ENCODE measurements around the gene VEGFA. TPM values are rescaled to one million over a fixed set of nuclear protein-coding genes. Genes with fewer than 3 reads are reported as not detected.

The VEGFA gene
- total RNA-seq, 1 experiment from 2014 or later = 146 TPM

DNA sequence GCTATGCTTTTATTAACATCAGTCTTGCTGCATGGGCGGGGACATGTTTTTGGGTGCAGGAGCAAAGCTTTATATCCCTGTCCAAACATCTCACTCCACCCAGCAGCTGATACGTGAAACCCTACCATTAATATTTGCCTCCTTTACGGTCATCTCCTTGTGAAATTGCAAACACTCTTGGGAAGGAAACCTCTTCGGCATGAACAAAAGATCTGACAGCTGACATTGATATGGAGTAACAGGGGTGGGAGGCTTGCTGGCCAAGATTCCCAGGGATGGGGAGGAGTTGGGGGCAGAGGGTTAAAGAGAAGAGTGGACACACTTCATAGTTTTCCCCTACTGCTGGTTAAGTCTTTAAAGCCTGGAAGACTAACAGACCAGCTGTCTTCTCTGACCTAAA is 22.2 kb upstream of the VEGFA start:
- Histone ChIP-seq H3K4me3 (ENCODE audit: low read length) (no peak overlapping the region), H3K79me2 (ENCODE audit: low read length) (no peaks in the 10 kb centered on the region), H3K9ac (ENCODE audit: low read length) (no peak overlapping the region), H4K20me1 (ENCODE audit: insufficient read depth, low read depth, low read length) (no peaks in the 10 kb centered on the region), H3K4me2 (ENCODE audit: low read depth, low read length, poor library complexity, severe bottlenecking) (no peak overlapping the region), H3K9me3 (ENCODE audit: low read length) (no peaks in the 10 kb centered on the region), H3K27ac (ENCODE audit: low read length) (no peak overlapping the region), H2AFZ (ENCODE audit: low read length) (no peak overlapping the region), H3K36me3 (ENCODE audit: insufficient read depth, low read length) (no peaks in the 10 kb centered on the region), H3K4me1 (ENCODE audit: low read length) (no peaks in the 10 kb centered on the region), H3K27me3 (ENCODE audit: low read length) (no peaks in the 10 kb centered on the region), H3K9me2 (replicated peaks; ENCODE audit: insufficient read depth, low read length) (no peaks in the 10 kb centered on the region)
- no peak for DNase-seq

- no peak overlapping the region for H3K27ac ChIP-seq (ENCODE audit: low read length)
- no peak overlapping the region for H3K4me3 ChIP-seq (ENCODE audit: low read length)
- no peak overlapping the region for H2AFZ ChIP-seq (ENCODE audit: low read length)
- DNase-seq = no peak
- no peaks in the 10 kb centered on the region for H3K9me3 ChIP-seq (ENCODE audit: low read length)
- no peaks in the 10 kb centered on the region for H3K27me3 ChIP-seq (ENCODE audit: low read length)
- H3K79me2 ChIP-seq (ENCODE audit: low read length) = no peaks in the 10 kb centered on the region
- H3K9ac ChIP-seq (ENCODE audit: low read length) = no peak overlapping the region
- no peaks in the 10 kb centered on the region for H3K36me3 ChIP-seq (ENCODE audit: insufficient read depth, low read length)
- H3K9me2 ChIP-seq (replicated peaks; ENCODE audit: insufficient read depth, low read length) = no peaks in the 10 kb centered on the region
- no peaks in the 10 kb centered on the region for H3K4me1 ChIP-seq (ENCODE audit: low read length)
- no peaks in the 10 kb centered on the region for H4K20me1 ChIP-seq (ENCODE audit: insufficient read depth, low read depth, low read length)
- H3K4me2 ChIP-seq (ENCODE audit: low read depth, low read length, poor library complexity, severe bottlenecking) = no peak overlapping the region
Measured at GRCh38 chr6:43748765-43749164, 21.2 kb upstream of the VEGFA start.

DNA sequence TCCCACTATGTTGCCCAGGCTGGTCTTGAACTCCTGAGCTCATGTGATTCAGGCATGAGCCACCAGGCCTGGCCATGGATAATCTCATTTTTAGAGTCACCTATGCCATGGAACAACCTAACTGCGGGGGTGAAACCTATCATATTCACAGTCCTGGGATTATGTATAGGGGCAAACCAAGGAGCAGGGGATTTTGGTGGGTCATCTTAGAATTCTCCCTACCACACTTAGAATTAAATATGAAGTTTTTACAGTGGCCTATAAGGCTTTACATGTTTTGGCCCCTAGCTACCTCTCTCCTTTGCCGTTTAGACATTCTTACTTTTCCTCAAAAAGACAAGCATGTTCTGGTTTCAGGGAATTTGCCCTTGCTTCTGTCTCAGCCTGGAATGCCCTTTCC is 20.6 kb upstream of the VEGFA start:
- H3K9me3 ChIP-seq (ENCODE audit: low read length) = no peaks in the 10 kb centered on the region
- no peaks in the 10 kb centered on the region for H3K79me2 ChIP-seq (ENCODE audit: low read length)
- no peaks in the 10 kb centered on the region for H3K9me2 ChIP-seq (replicated peaks; ENCODE audit: insufficient read depth, low read length)
- no peak overlapping the region for H2AFZ ChIP-seq (ENCODE audit: low read length)
- no peaks in the 10 kb centered on the region for H4K20me1 ChIP-seq (ENCODE audit: insufficient read depth, low read depth, low read length)
- DNase-seq = no peak
- no peaks in the 10 kb centered on the region for H3K4me1 ChIP-seq (ENCODE audit: low read length)
- no peaks in the 10 kb centered on the region for H3K27me3 ChIP-seq (ENCODE audit: low read length)
- no peak overlapping the region for H3K4me3 ChIP-seq (ENCODE audit: low read length)
- no peaks in the 10 kb centered on the region for H3K36me3 ChIP-seq (ENCODE audit: insufficient read depth, low read length)
- no peak overlapping the region for H3K4me2 ChIP-seq (ENCODE audit: low read depth, low read length, poor library complexity, severe bottlenecking)
- no peak overlapping the region for H3K27ac ChIP-seq (ENCODE audit: low read length)
- no peak overlapping the region for H3K9ac ChIP-seq (ENCODE audit: low read length)

GRCh38 chr6:43750622-43751021 is 19.4 kb upstream of the VEGFA start:
- no peak for DNase-seq
- H3K27ac ChIP-seq (ENCODE audit: low read length) = no peak overlapping the region

GRCh38 chr6:43753570-43754183 is 16.3 kb upstream of the VEGFA start:
- Histone ChIP-seq H3K4me1 (ENCODE audit: low read length) (no peaks in the 10 kb centered on the region), H2AFZ (ENCODE audit: low read length) (no peak overlapping the region), H4K20me1 (ENCODE audit: insufficient read depth, low read depth, low read length) (no peaks in the 10 kb centered on the region), H3K27ac (ENCODE audit: low read length) (no peak overlapping the region), H3K9me3 (ENCODE audit: low read length) (no peaks in the 10 kb centered on the region), H3K36me3 (ENCODE audit: insufficient read depth, low read length) (no peaks in the 10 kb centered on the region), H3K4me3 (ENCODE audit: low read length) (no peak overlapping the region), H3K9me2 (replicated peaks; ENCODE audit: insufficient read depth, low read length) (no peaks in the 10 kb centered on the region), H3K4me2 (ENCODE audit: low read depth, low read length, poor library complexity, severe bottlenecking) (no peak overlapping the region), H3K79me2 (ENCODE audit: low read length) (no peaks in the 10 kb centered on the region), H3K9ac (ENCODE audit: low read length) (no peak overlapping the region), H3K27me3 (ENCODE audit: low read length) (no peaks in the 10 kb centered on the region)
- DNase-seq = no peak

More at GRCh38 chr6:43750622-43751021, 19.4 kb upstream of the VEGFA start:
- Histone ChIP-seq H3K4me3 (ENCODE audit: low read length) (no peak overlapping the region), H4K20me1 (ENCODE audit: insufficient read depth, low read depth, low read length) (no peaks in the 10 kb centered on the region), H3K4me2 (ENCODE audit: low read depth, low read length, poor library complexity, severe bottlenecking) (no peak overlapping the region), H3K9me3 (ENCODE audit: low read length) (no peaks in the 10 kb centered on the region), H3K4me1 (ENCODE audit: low read length) (no peaks in the 10 kb centered on the region), H3K27me3 (ENCODE audit: low read length) (no peaks in the 10 kb centered on the region), H3K9ac (ENCODE audit: low read length) (no peak overlapping the region), H3K36me3 (ENCODE audit: insufficient read depth, low read length) (no peaks in the 10 kb centered on the region), H3K9me2 (replicated peaks; ENCODE audit: insufficient read depth, low read length) (no peaks in the 10 kb centered on the region), H3K79me2 (ENCODE audit: low read length) (no peaks in the 10 kb centered on the region), H2AFZ (ENCODE audit: low read length) (no peak overlapping the region)

DNA sequence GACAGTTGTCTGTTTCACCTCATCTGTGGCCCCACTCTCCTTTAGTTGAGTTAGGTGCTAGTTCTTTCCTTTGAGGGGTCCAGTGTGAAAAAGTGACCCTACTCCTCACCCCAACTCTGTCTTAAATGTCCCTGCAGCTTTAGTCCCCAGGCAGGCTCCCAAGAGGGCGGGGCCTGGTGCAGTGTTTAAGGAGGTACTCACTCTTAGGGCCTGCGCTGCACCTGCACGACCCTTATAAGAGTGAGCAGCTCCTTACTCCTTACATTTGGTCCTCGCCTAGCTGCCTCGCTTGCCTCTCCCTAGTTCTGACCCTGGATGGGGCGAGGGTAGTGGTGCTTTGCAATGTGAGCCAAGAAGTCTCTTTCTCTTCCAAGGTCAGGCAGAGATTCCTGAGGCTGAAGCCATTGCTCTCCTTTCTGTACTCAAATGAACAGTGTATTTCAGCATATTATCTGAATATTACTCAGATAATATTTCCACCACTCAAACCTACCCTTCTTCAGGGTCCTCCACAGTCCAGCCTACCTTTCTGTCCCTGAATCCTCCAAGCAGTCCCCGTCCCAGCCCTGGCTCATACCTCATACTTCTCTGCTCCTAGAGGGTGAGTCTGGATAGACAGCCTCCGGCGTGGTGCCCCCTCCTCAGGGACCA is 11.9 kb upstream of the VEGFA start:
- Histone ChIP-seq H3K9ac (ENCODE audit: low read length) (no peak overlapping the region), H4K20me1 (ENCODE audit: insufficient read depth, low read depth, low read length) (no peaks in the 10 kb centered on the region), H3K27me3 (ENCODE audit: low read length) (no peaks in the 10 kb centered on the region), H3K27ac (ENCODE audit: low read length) (no peak overlapping the region), H3K9me2 (replicated peaks; ENCODE audit: insufficient read depth, low read length) (no peaks in the 10 kb centered on the region), H3K36me3 (ENCODE audit: insufficient read depth, low read length) (no peaks in the 10 kb centered on the region), H3K9me3 (ENCODE audit: low read length) (no peaks in the 10 kb centered on the region), H3K4me3 (ENCODE audit: low read length) (no peak overlapping the region), H3K4me2 (ENCODE audit: low read depth, low read length, poor library complexity, severe bottlenecking) (no peak overlapping the region), H2AFZ (ENCODE audit: low read length) (no peak overlapping the region), H3K4me1 (ENCODE audit: low read length) (no peaks in the 10 kb centered on the region), H3K79me2 (ENCODE audit: low read length) (no peaks in the 10 kb centered on the region)
- no peak for DNase-seq

DNA sequence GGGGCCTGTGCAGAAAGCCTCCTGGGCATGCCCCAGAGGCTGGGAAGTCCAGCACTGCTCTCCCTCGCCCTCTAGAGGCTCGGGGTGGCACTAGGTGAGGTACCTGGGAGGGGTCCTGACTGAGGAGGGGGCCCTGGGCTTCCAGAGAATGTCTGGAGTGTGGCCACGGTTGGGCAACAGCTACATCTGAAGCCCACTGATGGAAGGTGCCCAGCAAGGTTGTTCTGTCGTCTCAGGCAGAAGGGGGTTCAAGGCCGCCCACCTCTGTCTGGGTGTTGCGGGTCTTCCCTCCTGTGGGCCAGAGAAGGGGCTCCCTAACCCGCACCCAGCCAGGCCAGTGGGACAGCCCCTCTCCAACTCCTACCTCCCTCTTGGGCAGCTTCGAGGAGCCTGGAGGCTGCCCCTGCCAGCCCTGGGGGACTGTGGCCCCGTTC is 11.4 kb upstream of the VEGFA start:
- no peaks in the 10 kb centered on the region for H3K36me3 ChIP-seq (ENCODE audit: insufficient read depth, low read length)
- H4K20me1 ChIP-seq (ENCODE audit: insufficient read depth, low read depth, low read length) = no peaks in the 10 kb centered on the region
- H3K9ac ChIP-seq (ENCODE audit: low read length) = no peak overlapping the region
- H3K4me3 ChIP-seq (ENCODE audit: low read length) = no peak overlapping the region
- no peaks in the 10 kb centered on the region for H3K9me3 ChIP-seq (ENCODE audit: low read length)
- H3K9me2 ChIP-seq (replicated peaks; ENCODE audit: insufficient read depth, low read length) = no peaks in the 10 kb centered on the region
- H3K27ac ChIP-seq (ENCODE audit: low read length) = no peak overlapping the region
- DNase-seq = peak; percentile 57
- H3K79me2 ChIP-seq (ENCODE audit: low read length) = no peaks in the 10 kb centered on the region
- no peak overlapping the region for H3K4me2 ChIP-seq (ENCODE audit: low read depth, low read length, poor library complexity, severe bottlenecking)
- no peaks in the 10 kb centered on the region for H3K4me1 ChIP-seq (ENCODE audit: low read length)
- no peak overlapping the region for H2AFZ ChIP-seq (ENCODE audit: low read length)
- H3K27me3 ChIP-seq (ENCODE audit: low read length) = no peaks in the 10 kb centered on the region

DNA sequence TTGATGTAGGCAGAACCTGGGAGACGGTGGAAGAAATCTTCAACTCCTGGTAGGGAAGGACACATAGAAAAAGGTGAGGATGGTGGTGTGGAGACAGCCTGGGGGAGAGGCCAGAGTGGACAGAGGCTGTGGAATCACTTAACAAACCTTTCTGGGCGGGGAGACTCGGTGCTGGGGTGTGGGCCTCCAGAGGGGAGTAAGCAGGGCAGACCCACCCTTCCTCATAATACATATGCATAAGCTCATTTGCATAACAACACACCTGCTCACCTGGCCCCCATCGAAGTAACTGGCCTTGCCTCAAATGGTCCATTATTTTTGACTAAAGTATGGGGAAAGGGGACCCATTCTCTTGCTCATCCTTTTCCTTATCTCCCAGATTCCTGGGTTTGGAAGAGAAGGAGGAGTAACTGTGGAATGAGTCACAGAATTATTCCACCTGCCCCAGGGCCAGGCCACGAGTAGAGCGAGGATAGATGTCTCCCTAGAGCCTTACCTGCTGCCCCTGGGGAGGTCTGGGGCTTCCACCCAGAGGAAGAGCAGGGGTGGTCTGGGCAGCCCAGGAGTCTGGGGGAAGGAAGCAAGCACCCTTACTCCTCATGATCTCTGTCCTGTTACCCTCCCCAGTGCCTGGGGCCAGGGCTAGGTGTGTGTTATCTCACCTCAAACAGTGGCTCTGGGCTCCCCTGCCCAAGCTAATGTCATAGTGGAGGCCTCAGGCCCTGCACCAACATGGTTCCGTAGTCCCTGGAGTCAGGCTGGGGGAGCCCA is 10.7 kb upstream of the VEGFA start:
- Histone ChIP-seq H3K9me3 (ENCODE audit: low read length) (no peaks in the 10 kb centered on the region), H3K4me1 (ENCODE audit: low read length) (no peaks in the 10 kb centered on the region), H3K79me2 (ENCODE audit: low read length) (no peaks in the 10 kb centered on the region), H3K27me3 (ENCODE audit: low read length) (no peaks in the 10 kb centered on the region), H3K4me3 (ENCODE audit: low read length) (no peak overlapping the region), H3K9ac (ENCODE audit: low read length) (no peak overlapping the region), H3K36me3 (ENCODE audit: insufficient read depth, low read length) (no peaks in the 10 kb centered on the region), H4K20me1 (ENCODE audit: insufficient read depth, low read depth, low read length) (no peaks in the 10 kb centered on the region), H3K9me2 (replicated peaks; ENCODE audit: insufficient read depth, low read length) (no peaks in the 10 kb centered on the region), H3K4me2 (ENCODE audit: low read depth, low read length, poor library complexity, severe bottlenecking) (no peak overlapping the region), H2AFZ (ENCODE audit: low read length) (no peak overlapping the region), H3K27ac (ENCODE audit: low read length) (no peak overlapping the region)
- no peak for DNase-seq

All from Karpas-422 (cell line).